CD4-positive, alpha-beta T cell treated with Interleukin-6 at 100 ng/mL for 8 hours (primary cell): ENCODE results near the gene LNX1.

ENCODE experiments used
- DNase-seq: peaks from one replicate; pipeline ENCODE4 v3.0.0-alpha.2; 2020; ENCODE audit warnings: mixed read lengths, low spot score

Gene LNX1

GRCh38 chr4:53535567-53535966 lies 55.7 kb downstream of the LNX1 start:
- no peak for DNase-seq

GRCh38 chr4:53534684-53535083 lies 56.6 kb downstream of the LNX1 start:
- DNase-seq: no peak

GRCh38 chr4:53532521-53532920 lies 58.8 kb downstream of the LNX1 start:
- no peak for DNase-seq

- DNase-seq: no peak
These were observed 59.6 kb downstream of the LNX1 start for GRCh38 chr4:53531585-53532224.

GRCh38 chr4:53529025-53529424 lies 62.3 kb downstream of the LNX1 start:
- DNase-seq: no peak

GRCh38 chr4:53527930-53528329 lies 63.4 kb downstream of the LNX1 start:
- DNase-seq: no peak

GRCh38 chr4:53527326-53527725 lies 64.0 kb downstream of the LNX1 start:
- no peak for DNase-seq

- DNase-seq: no peak
These were observed 69.0 kb downstream of the LNX1 start for GRCh38 chr4:53522334-53522733.

- no peak for DNase-seq
These were observed 71.2 kb downstream of the LNX1 start for GRCh38 chr4:53520116-53520515.

- no peak for DNase-seq
These were observed 72.5 kb downstream of the LNX1 start for GRCh38 chr4:53518807-53519206.

- DNase-seq: no peak
These were observed 76.2 kb downstream of the LNX1 start for GRCh38 chr4:53515076-53515475.

- no peak for DNase-seq
These were observed 76.8 kb downstream of the LNX1 start for GRCh38 chr4:53514509-53514908.

GRCh38 chr4:53512608-53513007 lies 78.7 kb downstream of the LNX1 start:
- DNase-seq: no peak

GRCh38 chr4:53511014-53511413 lies 80.3 kb downstream of the LNX1 start:
- DNase-seq: no peak

GRCh38 chr4:53510321-53510720 lies 81.0 kb downstream of the LNX1 start:
- DNase-seq: no peak

- no peak for DNase-seq
These were observed 82.8 kb downstream of the LNX1 start for GRCh38 chr4:53508446-53508845.

- DNase-seq: no peak
These were observed 83.5 kb downstream of the LNX1 start for GRCh38 chr4:53507671-53508286.

GRCh38 chr4:53507058-53507457 lies 84.2 kb downstream of the LNX1 start:
- DNase-seq: no peak

- no peak for DNase-seq
These were observed 85.3 kb downstream of the LNX1 start for GRCh38 chr4:53505947-53506346.

GRCh38 chr4:53502094-53502493 lies 89.2 kb downstream of the LNX1 start:
- DNase-seq: no peak

- DNase-seq: no peak
These were observed 89.7 kb downstream of the LNX1 start for GRCh38 chr4:53501561-53501960.

- DNase-seq: no peak
These were observed 90.7 kb downstream of the LNX1 start for GRCh38 chr4:53500546-53500945.

- DNase-seq: no peak
These were observed 91.5 kb downstream of the LNX1 start for GRCh38 chr4:53499791-53500190.

GRCh38 chr4:53498706-53499105 lies 92.6 kb downstream of the LNX1 start:
- DNase-seq: no peak
